H9 (cell line): ENCODE results near the gene ZBTB20. TPM values are rescaled to one million over a fixed set of nuclear protein-coding genes. Genes with fewer than 3 reads are reported as not detected.

Experiments used
- DNase-seq: peaks from one replicate; pipeline ENCODE4 v3.0.0-alpha.2; 2017
- H2AFZ ChIP-seq: one replicate; pipeline ENCODE4 v1.6.1; 2013; ENCODE audit warnings: mild to moderate bottlenecking, low read length, control low read depth, moderate library complexity
- H2AK5ac ChIP-seq: 2 replicates; pipeline ENCODE4 v1.6.1; 2013; ENCODE audit warnings: low read length, control low read depth, mixed read lengths; ENCODE audit not compliant: insufficient read length
- H2BK120ac ChIP-seq: one replicate; pipeline ENCODE4 v1.6.1; 2013; ENCODE audit warnings: low read depth, mild to moderate bottlenecking, low read length, control low read depth, inconsistent platforms; ENCODE audit not compliant: poor library complexity, severe bottlenecking
- H2BK12ac ChIP-seq: 2 replicates; pipeline ENCODE4 v1.6.1; 2013; ENCODE audit warnings: low read length, control low read depth, mixed read lengths, low read depth; ENCODE audit not compliant: insufficient read length
- H2BK15ac ChIP-seq: 2 replicates; pipeline ENCODE4 v1.6.1; 2013; ENCODE audit warnings: low read depth, low read length, control low read depth
- H2BK20ac ChIP-seq: one replicate; pipeline ENCODE4 v1.6.1; 2013; ENCODE audit warnings: low read depth, mild to moderate bottlenecking, low read length, control low read depth, inconsistent platforms; ENCODE audit not compliant: poor library complexity, severe bottlenecking
- H2BK5ac ChIP-seq: 2 replicates; pipeline ENCODE4 v1.6.1; 2013; ENCODE audit warnings: low read length, control low read depth, mixed read lengths; ENCODE audit not compliant: insufficient read length
- H3K14ac ChIP-seq: 2 replicates; pipeline ENCODE4 v1.6.1; 2013; ENCODE audit warnings: low read length, control low read depth; ENCODE audit not compliant: insufficient read depth
- H3K18ac ChIP-seq: 2 replicates; pipeline ENCODE4 v1.6.1; 2013; ENCODE audit warnings: low read depth, mild to moderate bottlenecking, mixed read lengths, low read length, control low read depth; ENCODE audit not compliant: insufficient read length
- H3K23ac ChIP-seq: 2 replicates; pipeline ENCODE4 v1.6.1; 2013; ENCODE audit warnings: low read length, control low read depth, mixed read lengths, low read depth; ENCODE audit not compliant: insufficient read length
- H3K23me2 ChIP-seq: 2 replicates; pipeline ENCODE4 v1.6.1; 2013; ENCODE audit warnings: low read depth, mild to moderate bottlenecking, mixed read lengths, low read length, control low read depth; ENCODE audit not compliant: insufficient read length, poor library complexity, severe bottlenecking
- H3K27ac ChIP-seq: 2 replicates; pipeline ENCODE4 v1.5.1; 2013; ENCODE audit warnings: low read length, control low read depth, mixed read lengths, low read depth; ENCODE audit not compliant: insufficient read length
- H3K27me3 ChIP-seq: 2 replicates; pipeline ENCODE4 v1.6.1; 2013; ENCODE audit warnings: low read length, control low read depth, inconsistent platforms; ENCODE audit not compliant: insufficient read depth
- H3K4ac ChIP-seq: 2 replicates; pipeline ENCODE4 v1.6.1; 2013; ENCODE audit warnings: low read depth, mild to moderate bottlenecking, control low read depth, inconsistent platforms, low read length, moderate library complexity
- H3K4me1 ChIP-seq: 2 replicates; pipeline ENCODE4 v1.6.1; 2013; ENCODE audit warnings: low read length, control low read depth, inconsistent platforms; ENCODE audit not compliant: insufficient read depth
- H3K4me2 ChIP-seq: 2 replicates; pipeline ENCODE4 v1.6.1; 2013; ENCODE audit warnings: low read length, control low read depth, mixed read lengths; ENCODE audit not compliant: insufficient read length, insufficient read depth
- H3K56ac ChIP-seq: 2 replicates; pipeline ENCODE4 v1.6.1; 2013; ENCODE audit warnings: low read depth, mild to moderate bottlenecking, mixed read lengths, low read length, control low read depth; ENCODE audit not compliant: insufficient read length
- H3K79me1 ChIP-seq: 2 replicates; pipeline ENCODE4 v1.6.1; 2013; ENCODE audit warnings: low read depth, mild to moderate bottlenecking, moderate library complexity, low read length, control low read depth, inconsistent platforms; ENCODE audit not compliant: insufficient read depth, poor library complexity, severe bottlenecking
- H3K79me2 ChIP-seq: 2 replicates; pipeline ENCODE4 v1.6.1; 2013; ENCODE audit warnings: low read length, control low read depth, inconsistent platforms; ENCODE audit not compliant: insufficient read depth
- H3K9ac ChIP-seq: 2 replicates; pipeline ENCODE4 v1.6.1; 2013; ENCODE audit warnings: low read length, control low read depth, mixed read lengths; ENCODE audit not compliant: insufficient read length; ENCODE audit errors: extremely low read depth
- H3K9me3 ChIP-seq: one replicate; pipeline ENCODE4 v1.6.1; 2013; ENCODE audit warnings: low read depth, low read length, inconsistent platforms; ENCODE audit not compliant: control insufficient read depth
- H3T11ph ChIP-seq: one replicate; pipeline ENCODE4 v1.6.1; 2013; ENCODE audit warnings: mild to moderate bottlenecking, low read length, control low read depth, inconsistent platforms
- H4K20me1 ChIP-seq: one replicate; pipeline ENCODE4 v1.6.1; 2013; ENCODE audit not compliant: control insufficient read depth, insufficient read length, insufficient read depth
- H4K5ac ChIP-seq: 2 replicates; pipeline ENCODE4 v1.6.1; 2013; ENCODE audit warnings: low read depth, mild to moderate bottlenecking, mixed read lengths, low read length, control low read depth; ENCODE audit not compliant: insufficient read length
- H4K8ac ChIP-seq: replicated peaks from 2 replicates; pipeline ENCODE4 v1.6.1; 2013; ENCODE audit warnings: low read length, control low read depth, mixed read lengths, low read depth; ENCODE audit not compliant: insufficient read length
- H4K91ac ChIP-seq: 2 replicates; pipeline ENCODE4 v1.6.1; 2013; ENCODE audit warnings: low read depth, mild to moderate bottlenecking, moderate library complexity, mixed read lengths, low read length, control low read depth; ENCODE audit not compliant: insufficient read length
- H3K27ac Mint-ChIP-seq, 3 experiments: 2 replicates in 2 of 3; 3 replicates in 1 of 3; pipeline ENCODE4 v1.8.0; 2020 to 2021; ENCODE audit warnings: mixed read lengths in 3 of 3, mild to moderate bottlenecking in 1 of 3, moderate library complexity in 1 of 3
- H3K27me3 Mint-ChIP-seq: 2 replicates; pipeline ENCODE4 v1.8.0; 2021; ENCODE audit warnings: low read depth, mild to moderate bottlenecking, moderate library complexity, mixed read lengths
- H3K36me3 Mint-ChIP-seq, 3 experiments: 2 replicates in 2 of 3; 3 replicates in 1 of 3; pipeline ENCODE4 v1.8.0; 2020 to 2021; ENCODE audit warnings: low read depth in 3 of 3, mixed read lengths in 3 of 3; ENCODE audit not compliant: insufficient read depth in 1 of 3
- H3K4me1 Mint-ChIP-seq, 2 experiments: 2 replicates each; pipeline ENCODE4 v1.8.0; 2020; ENCODE audit warnings: mixed read lengths in 2 of 2
- H3K4me3 Mint-ChIP-seq, 2 experiments: 2 replicates in 1 of 2; 3 replicates in 1 of 2; pipeline ENCODE4 v1.8.0; 2020 to 2021; ENCODE audit warnings: mild to moderate bottlenecking in 2 of 2, mixed read lengths in 2 of 2, moderate library complexity in 1 of 2
- H3K9me3 Mint-ChIP-seq, 2 experiments: 2 replicates in 1 of 2; 3 replicates in 1 of 2; pipeline ENCODE4 v1.8.0; 2020; ENCODE audit warnings: mild to moderate bottlenecking in 2 of 2, mixed read lengths in 2 of 2, moderate library complexity in 1 of 2
- CTCF ChIP-seq: fragments of 200-600 bp; sonication (generic); conservative IDR thresholded peaks from 3 replicates; pipeline ENCODE4 v1.8.0; 2021; ENCODE audit warnings: antibody characterized with exemption, mild to moderate bottlenecking
- WGBS: extraction: QIAGEN DNeasy Blood & Tissue Kit; methylation state at CpG from one replicate; pipeline ENCODE4 v1.1.7; 2013; ENCODE audit warnings: missing lambda C conversion rate, low lambda C conversion rate, mixed read lengths; ENCODE audit not compliant: insufficient read length; ENCODE audit errors: extremely low coverage; 5-methylcytosine and 5-hydroxymethylcytosine counted together
- total RNA-seq: library from RNA; stranded (reverse); gene quantifications from 2 replicates; pipeline ENCODE4 v1.2.1, GENCODE V29; 2021

ZBTB20 gene
- total RNA-seq, 1 experiment from 2014 or later: 0.70 TPM

GRCh38 chr3:114294940-114295480, 852.1 kb downstream of the ZBTB20 start:
- peaks cover 2% of the 10 kb centered on the region for H4K20me1 ChIP-seq
- no peak overlapping the region for H2BK120ac ChIP-seq
- H2BK5ac ChIP-seq: no peak overlapping the region
- H3K4me2 ChIP-seq: no peak overlapping the region
- no peaks in the 10 kb centered on the region for H3K23me2 ChIP-seq
- Mint-ChIP-seq H3K27me3 (no peaks in the 10 kb centered on the region; the same call in 1 of the 2 replicates), H3K4me1 (peaks cover 12 to 20% of the 10 kb centered on the region in 2 experiments), H3K27ac (no peak overlapping the region), H3K36me3 (no peaks in the 10 kb centered on the region), H3K4me3 (no peak overlapping the region), H3K9me3 (no peaks in the 10 kb centered on the region)
- WGBS: no CpG with 5 or more reads among the region's 6 CpGs
- H2BK20ac ChIP-seq: no peak overlapping the region
- no peaks in the 10 kb centered on the region for H3K9me3 ChIP-seq
- H4K8ac ChIP-seq: no peak overlapping the region
- H3K4me1 ChIP-seq: peaks cover 4% of the 10 kb centered on the region; the same call in 1 of the 2 replicates
- no peaks in the 10 kb centered on the region for H3K79me2 ChIP-seq
- H3T11ph ChIP-seq: no peak overlapping the region
- TF ChIP-seq CTCF: no peak
- no peaks in the 10 kb centered on the region for H3K27me3 ChIP-seq
- H3K23ac ChIP-seq: no peak overlapping the region
- no peak overlapping the region for H3K18ac ChIP-seq
- H3K9ac ChIP-seq: no peak overlapping the region
- H2AFZ ChIP-seq: no peak overlapping the region
- H3K79me1 ChIP-seq: no peaks in the 10 kb centered on the region
- H3K27ac ChIP-seq: no peak overlapping the region
- no peak overlapping the region for H3K56ac ChIP-seq
- DNase-seq: no peak
- no peak overlapping the region for H2BK15ac ChIP-seq
- H2BK12ac ChIP-seq: no peak overlapping the region
- H4K91ac ChIP-seq: no peak overlapping the region
- H3K4ac ChIP-seq: no peak overlapping the region
- H3K14ac ChIP-seq: no peak overlapping the region
- no peak overlapping the region for H4K5ac ChIP-seq
- H2AK5ac ChIP-seq: no peak overlapping the region
